ENCODE data around the gene RPL29.

Gene RPL29

GRCh38 chr3:51944451-51945021 lies 51.2 kb downstream of the RPL29 start:
- no peak for DNase-seq

Measured in stimulated activated CD4-positive, alpha-beta T cell treated with anti-CD3 and anti-CD28 coated beads, Interleukin-2, amount 100 ng/mL, for 24 hours (primary cell).